HepG2 (cell line): ENCODE data around the gene BMERB1. TPM values are rescaled to one million over a fixed set of nuclear protein-coding genes. Genes with fewer than 3 reads are reported as not detected.

Experiments used
- ATRX ChIP-seq: sonication (generic); formaldehyde crosslinking; IDR thresholded peaks from 2 replicates; pipeline ENCODE4 v1.4.0; 2020; ENCODE audit warnings: missing genetic modification reagents, borderline replicate concordance
- BRD4 ChIP-seq: sonication (generic); formaldehyde crosslinking; IDR thresholded peaks from 2 replicates; pipeline ENCODE4 v1.4.0; 2020; ENCODE audit warnings: missing genetic modification reagents
- CCAR2 ChIP-seq: fragments of 200-400 bp; formaldehyde crosslinking; optimal IDR thresholded peaks from 2 replicates; pipeline ENCODE3; 2018; ENCODE audit warnings: low read depth, mild to moderate bottlenecking, low read length, moderate library complexity
- EED ChIP-seq: sonication (generic); formaldehyde crosslinking; IDR thresholded peaks from 2 replicates; pipeline ENCODE4 v1.5.0; 2020; ENCODE audit warnings: mild to moderate bottlenecking, missing genetic modification reagents
- HNF1A ChIP-seq, 2 experiments: sonication (generic) in 1 of 2; formaldehyde crosslinking in 1 of 2; IDR thresholded peaks; 2 replicates each; pipeline versions ENCODE4 v1.4.0 to v1.6.1; 2016 to 2020; ENCODE audit warnings: borderline replicate concordance in 1 of 2, low read depth in 1 of 2, mild to moderate bottlenecking in 1 of 2, missing genetic modification reagents in 1 of 2
- HNF4A ChIP-seq: sonication (generic); formaldehyde crosslinking; IDR thresholded peaks from 2 replicates; pipeline ENCODE4 v1.4.0; 2020; ENCODE audit warnings: missing genetic modification reagents
- KAT2B ChIP-seq: fragments of 150-350 bp; IDR thresholded peaks from 2 replicates; pipeline ENCODE4 v1.6.1; 2014; ENCODE audit warnings: low read depth, low read length, borderline replicate concordance
- KLF13 ChIP-seq: sonication (generic); formaldehyde crosslinking; IDR thresholded peaks from 2 replicates; pipeline ENCODE4 v1.4.0; 2020; ENCODE audit warnings: mild to moderate bottlenecking, missing genetic modification reagents
- MAFF ChIP-seq: IDR thresholded peaks from 2 replicates; pipeline ENCODE4 v1.6.1; 2011; ENCODE audit warnings: low read depth, low read length, improper control_type of control experiment
- MAZ ChIP-seq, 2 experiments: sonication (generic) in 1 of 2; formaldehyde crosslinking in 1 of 2; IDR thresholded peaks; 2 replicates each; pipeline versions ENCODE4 v1.5.0 to v1.6.1; 2012 to 2020; ENCODE audit warnings: low read depth in 2 of 2, mild to moderate bottlenecking in 2 of 2, borderline replicate concordance in 1 of 2, improper control_type of control experiment in 1 of 2, low read length in 1 of 2, missing genetic modification reagents in 1 of 2, moderate library complexity in 1 of 2
- MED1 ChIP-seq: sonication (generic); formaldehyde crosslinking; IDR thresholded peaks from 2 replicates; pipeline ENCODE4 v1.4.0; 2020; ENCODE audit warnings: missing genetic modification reagents
- MZF1 ChIP-seq: sonication (generic); formaldehyde crosslinking; IDR thresholded peaks from 2 replicates; pipeline ENCODE4 v1.8.1; 2023; ENCODE audit warnings: mild to moderate bottlenecking, missing genetic modification reagents, borderline replicate concordance
- NBN ChIP-seq: fragments of 450-650 bp; conservative IDR thresholded peaks from 2 replicates; pipeline ENCODE4 v1.6.1; 2017
- NCOA1 ChIP-seq: sonication (generic); formaldehyde crosslinking; IDR thresholded peaks from 2 replicates; pipeline ENCODE4 v1.9.0; 2021; ENCODE audit warnings: missing genetic modification reagents
- POGK ChIP-seq: sonication (generic); formaldehyde crosslinking; conservative IDR thresholded peaks from 2 replicates; pipeline ENCODE4 v1.8.0; 2022; ENCODE audit warnings: mild to moderate bottlenecking, moderate library complexity, missing genetic modification reagents
- SMARCC2 ChIP-seq: fragments of 450-650 bp; IDR thresholded peaks from 2 replicates; pipeline ENCODE4 v1.6.1; 2017; ENCODE audit warnings: antibody characterized with exemption, mild to moderate bottlenecking
- SNRNP70 ChIP-seq: fragments of 200-400 bp; formaldehyde crosslinking; IDR thresholded peaks from 2 replicates; pipeline ENCODE4 v1.6.1; 2017; ENCODE audit warnings: mild to moderate bottlenecking, low read depth, low read length, moderate library complexity
- XRCC5 ChIP-seq: fragments of 200-400 bp; formaldehyde crosslinking; optimal IDR thresholded peaks from 2 replicates; pipeline ENCODE3; 2017; ENCODE audit warnings: mild to moderate bottlenecking, low read length
- ZNF205 ChIP-seq: IDR thresholded peaks from 2 replicates; pipeline ENCODE4 v1.6.1; 2018; ENCODE audit warnings: missing biosample characterization, missing genetic modification reagents
- ZNF230 ChIP-seq: sonication (generic); formaldehyde crosslinking; IDR thresholded peaks from 2 replicates; pipeline ENCODE4 v1.4.0; 2020; ENCODE audit warnings: mild to moderate bottlenecking, missing genetic modification reagents
- ZNF260 ChIP-seq: sonication (generic); formaldehyde crosslinking; IDR thresholded peaks from 2 replicates; pipeline ENCODE4 v1.4.0; 2020; ENCODE audit warnings: missing genetic modification reagents, low read depth, mild to moderate bottlenecking, borderline replicate concordance
- ZNF704 ChIP-seq: sonication (generic); formaldehyde crosslinking; IDR thresholded peaks from 2 replicates; pipeline ENCODE4 v1.8.1; 2023; ENCODE audit warnings: mild to moderate bottlenecking, inconsistent platforms, moderate library complexity, missing genetic modification reagents, borderline replicate concordance
- ZZZ3 ChIP-seq: sonication (generic); formaldehyde crosslinking; IDR thresholded peaks from 2 replicates; pipeline ENCODE4 v1.4.0; 2020; ENCODE audit warnings: missing genetic modification reagents, mild to moderate bottlenecking, borderline replicate concordance
- polyA plus RNA-seq, 8 experiments: library from polyadenylated mRNA; depleted of rRNA in 3 of 8; stranded (reverse) in 7 of 8; unstranded in 1 of 8; fragments of >200 nt; fragmentation: Illumina TruSeq in 4 of 8; extraction: Trizol in 4 of 8; gene quantifications; 2 replicates each; pipeline versions ENCODE4 v1.2.1 to v1.2.3, GENCODE V29; 2011 to 2016; ENCODE audit warnings: low read depth in 4 of 8, missing spikeins in 1 of 8, mixed read lengths in 1 of 8; ENCODE audit not compliant: insufficient read depth in 1 of 8
- total RNA-seq, 5 experiments: library from RNA; depleted of rRNA; stranded (reverse); fragments of >200 nt; fragmentation: Illumina TruSeq; extraction: Trizol; gene quantifications; 2 replicates each; pipeline ENCODE4 v1.2.3, GENCODE V29; 2016; ENCODE audit warnings: low read depth in 1 of 5

BMERB1 gene
- total and polyA plus RNA-seq, 2 of the 13 experiments (the other 11 are each of a cell fraction or from before 2014, with no cell fraction given) = 1.4 TPM

GRCh38 chr16:15398618-15399316 lies 35.6 kb upstream of the BMERB1 start (continued):
- peak; percentile 48; the same call in 1 of the 2 replicates for TF ChIP-seq POGK (CRISPR knock-in tag)
- TF ChIP-seq SNRNP70 = no peak
- no peak for TF ChIP-seq MZF1 (CRISPR knock-in tag)
- TF ChIP-seq ZNF205 = no peak
- peak; percentile 98 for TF ChIP-seq HNF4A (CRISPR knock-in tag)
- TF ChIP-seq SMARCC2 = peak; percentile 87; the same call in 1 of the 2 replicates
- TF ChIP-seq NCOA1 (CRISPR knock-in tag) = peak; percentile 85; the same call in 1 of the 2 replicates
- TF ChIP-seq MED1 (CRISPR knock-in tag) = peak; percentile 96
- TF ChIP-seq HNF1A (IDR thresholded peaks at IDR 0.05; ENCODE audit: low read depth) = peak; percentile 82
- peak; percentile 90 for TF ChIP-seq HNF1A (CRISPR knock-in tag; IDR thresholded peaks at IDR 0.05; ENCODE audit: borderline replicate concordance)
- TF ChIP-seq CCAR2 = no peak
- TF ChIP-seq XRCC5 = no peak
- TF ChIP-seq MAFF = no peak
- no peak for TF ChIP-seq ZNF260 (CRISPR knock-in tag)
- TF ChIP-seq ZZZ3 = no peak
- no peak for TF ChIP-seq NBN
- TF ChIP-seq BRD4 = peak; percentile 42; the same call in 1 of the 2 replicates
- TF ChIP-seq ZNF704 (CRISPR knock-in tag) = no peak
- TF ChIP-seq ATRX (CRISPR knock-in tag) = no peak
- no peak for TF ChIP-seq EED (CRISPR knock-in tag)
- TF ChIP-seq KAT2B = no peak
- no peak for TF ChIP-seq MAZ (IDR thresholded peaks at IDR 0.05; ENCODE audit: borderline replicate concordance, low read depth, low read length)
- TF ChIP-seq MAZ (CRISPR knock-in tag; IDR thresholded peaks at IDR 0.05; ENCODE audit: low read depth) = 0 out of 2 replicates have a peak, but pooled peaks have one; percentile 43
- TF ChIP-seq KLF13 (CRISPR knock-in tag) = no peak
- peak; percentile 36; the same call in 1 of the 2 replicates for TF ChIP-seq ZNF230 (CRISPR knock-in tag)
